Transverse colon (tissue), 4 donors: ENCODE data around the gene PTK7. TPM values are rescaled to one million over a fixed set of nuclear protein-coding genes. Genes with fewer than 3 reads are reported as not detected.

Source experiments
- DNase-seq: peaks from one replicate; pipeline ENCODE4 v3.0.0-alpha.2; 2019
- H3K27ac ChIP-seq, 4 donors: fragments of 200-600 bp; sonication (generic); 2 replicates each; pipeline ENCODE4 v1.5.1; 2016 to 2018; ENCODE audit warnings: inconsistent platforms in 4 of 4
- H3K27me3 ChIP-seq: fragments of 200-600 bp; sonication (generic); 2 replicates; pipeline ENCODE4 v1.5.1; 2017; ENCODE audit warnings: inconsistent platforms
- H3K36me3 ChIP-seq, 4 donors: fragments of 200-600 bp; sonication (generic); 2 replicates each; pipeline ENCODE4 v1.5.1; 2017 to 2019; ENCODE audit warnings: inconsistent platforms in 4 of 4
- H3K4me1 ChIP-seq, 4 donors: fragments of 200-600 bp; sonication (generic); 2 replicates each; pipeline ENCODE4 v1.5.1; 2017 to 2020; ENCODE audit warnings: inconsistent platforms in 4 of 4
- H3K4me3 ChIP-seq, 4 donors: fragments of 200-600 bp; sonication (generic); 1 replicate in 1 of 4; 2 replicates in 3 of 4; pipeline versions ENCODE4 v1.5.1 to v1.6.1; 2017 to 2019; ENCODE audit warnings: inconsistent platforms in 4 of 4
- H3K9me3 ChIP-seq, 2 donors: fragments of 200-600 bp; sonication (generic); 2 replicates each; pipeline ENCODE4 v1.5.1; 2017 to 2019; ENCODE audit warnings: inconsistent platforms in 2 of 2
- CTCF ChIP-seq, 5 experiments: fragments of 200-600 bp in 3 of 5; fragments of 450-650 bp in 2 of 5; sonication (generic) in 3 of 5; IDR thresholded peaks; 1 replicate in 2 of 5; 2 replicates in 3 of 5; pipeline ENCODE4 v1.5.1; 2016 to 2017; ENCODE audit warnings: antibody characterized with exemption in 5 of 5, inconsistent platforms in 3 of 5, mild to moderate bottlenecking in 2 of 5, moderate library complexity in 1 of 5
- EP300 ChIP-seq: sonication (generic); formaldehyde crosslinking; IDR thresholded peaks from one replicate; pipeline ENCODE4 v1.6.1; 2017; ENCODE audit warnings: antibody characterized with exemption, low read depth
- POLR2A ChIP-seq: fragments of 450-650 bp; IDR thresholded peaks from one replicate; pipeline ENCODE4 v1.6.1; 2016; ENCODE audit warnings: antibody characterized with exemption, mild to moderate bottlenecking, moderate library complexity
- POLR2AphosphoS5 ChIP-seq, 3 donors: sonication (generic); formaldehyde crosslinking; IDR thresholded peaks; one replicate each; pipeline ENCODE4 v1.6.1; 2016; ENCODE audit warnings: antibody characterized with exemption in 3 of 3
- WGBS, 2 donors: methylation state at CpG; one replicate each; pipeline ENCODE4 v1.1.5; 2018; ENCODE audit warnings: low coverage in 1 of 2; 5-methylcytosine and 5-hydroxymethylcytosine counted together
- in situ Hi-C, 4 donors: fragments of 200-750 bp; cut with MboI; loops; one replicate each; pipeline versions ENCODE4 v1.15.0 to v1.15.1; 2017; ENCODE audit warnings: low sequenced_read_pairs in 3 of 4, low pct_ligation_motif_present in 1 of 4, low pct_unique_long_range_greater_than_20kb in 1 of 4
- intact Hi-C: fragments of 100-400 bp; cut with DNase I; formaldehyde crosslinking; loops from one replicate; pipeline ENCODE4 v1.15.1; 2023; ENCODE audit warnings: low total_unique reads
- total RNA-seq, 4 donors: library from RNA; depleted of rRNA; stranded (reverse); fragments of >200 nt; gene quantifications; one replicate each; pipeline ENCODE4 v1.1.0, GENCODE V29; 2016

Gene PTK7
- total RNA-seq, 4 donors from 2014 or later: 2.2 to 34.6 (median 6.0) TPM

DNA sequence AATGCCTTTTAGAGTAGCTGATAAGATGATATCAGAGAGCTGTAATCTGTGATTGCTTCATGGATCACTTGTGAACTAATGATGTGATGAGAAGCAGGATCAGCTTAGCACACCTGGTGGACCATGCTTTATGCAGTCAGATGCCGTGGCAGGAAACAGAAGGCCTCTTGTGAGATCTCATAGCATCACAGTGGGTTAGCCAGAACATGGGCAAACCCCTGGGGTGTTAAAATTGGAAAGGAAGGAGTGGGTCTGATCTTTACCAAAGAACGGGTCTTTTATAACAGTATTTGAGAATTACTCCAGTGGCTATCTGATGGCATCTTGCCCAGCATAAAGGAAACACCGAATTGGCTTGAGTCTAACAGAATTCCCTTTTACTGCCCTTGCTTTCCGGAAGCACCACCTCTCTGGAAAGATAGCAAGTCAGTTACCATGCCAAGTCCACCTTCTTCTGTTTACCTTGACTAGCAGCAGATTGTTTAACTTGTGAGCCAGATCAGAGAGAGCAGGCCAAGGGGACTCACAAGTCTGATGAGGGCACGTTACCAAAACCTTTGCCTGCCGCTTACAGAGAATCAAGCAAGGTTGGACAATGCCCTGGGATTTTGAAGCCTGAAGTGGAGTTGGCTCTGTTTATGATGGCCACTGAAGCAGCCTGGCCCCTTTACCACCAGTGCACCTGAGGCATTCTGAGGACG, 74.1 kb downstream of the PTK7 start:
- no peaks in the 10 kb centered on the region for H3K36me3 ChIP-seq
- H3K27ac ChIP-seq: peak overlapping the region in 2 of 4 donors; percentile 21 to 33
- H3K27me3 ChIP-seq: no peaks in the 10 kb centered on the region
- H3K4me1 ChIP-seq: peaks cover 0 to 8% (median 0%) of the 10 kb centered on the region in 4 donors
- in situ Hi-C loops: loop anchor here in 1 of 4 donors (25.0 kb wide), 1 partner anchor 488 kb away; no protein-coding TSS in a partner anchor
- H3K4me3 ChIP-seq: no peak overlapping the region
- intact Hi-C loops: no loop called here
- no peak for TF ChIP-seq EP300
- TF ChIP-seq POLR2AphosphoS5 (IDR thresholded peaks at IDR 0.05): no peak
- H3K9me3 ChIP-seq: no peaks in the 10 kb centered on the region
- WGBS, 2 donors: 37 to 53% methylated on average over 2 to 7 of the region's 7 CpGs
- peak; percentile 21 for DNase-seq

GRCh38 chr6:43159599-43159998, 83.5 kb downstream of the PTK7 start:
- Histone ChIP-seq H3K4me1 (no peaks in the 10 kb centered on the region), H3K9me3 (no peaks in the 10 kb centered on the region), H3K36me3 (no peaks in the 10 kb centered on the region), H3K27ac (no peak overlapping the region), H3K27me3 (no peaks in the 10 kb centered on the region), H3K4me3 (no peak overlapping the region)
- no peak for DNase-seq
- whole genome bisulfite sequencing, 2 donors: 89 to 91% methylated on average over 2 to 11 of the region's 11 CpGs
- no peak for TF ChIP-seq POLR2AphosphoS5 (IDR thresholded peaks at IDR 0.05)
- TF ChIP-seq EP300: no peak
- TF ChIP-seq POLR2A: no peak
- TF ChIP-seq CTCF (IDR thresholded peaks at IDR 0.05): no peak
- intact Hi-C loops: no loop called here
- in situ Hi-C loops: loop anchor here in 1 of 4 donors (25.0 kb wide), 1 partner anchor 497 kb away; no protein-coding TSS in a partner anchor

GRCh38 chr6:43163899-43164298, 87.8 kb downstream of the PTK7 start:
- H3K27me3 ChIP-seq: no peaks in the 10 kb centered on the region
- in situ Hi-C loops: loop anchor here in 1 of 4 donors (25.0 kb wide), 1 partner anchor 502 kb away; no protein-coding TSS in a partner anchor
- TF ChIP-seq EP300 (no peak), CTCF (IDR thresholded peaks at IDR 0.05) (no peak), POLR2AphosphoS5 (IDR thresholded peaks at IDR 0.05) (no peak), POLR2A (no peak)
- H3K4me3 ChIP-seq: no peak overlapping the region
- intact Hi-C loops: no loop called here
- no peaks in the 10 kb centered on the region for H3K9me3 ChIP-seq
- no peaks in the 10 kb centered on the region for H3K36me3 ChIP-seq
- no peaks in the 10 kb centered on the region for H3K4me1 ChIP-seq
- no peak overlapping the region for H3K27ac ChIP-seq
- DNase-seq: no peak

- H3K4me3 ChIP-seq: peak overlapping the region; percentile 18 to 98 (median 94)
- peak overlapping the region; percentile 95 to 99 (median 97) for H3K27ac ChIP-seq
- 2% methylated on average over 18 of the region's 18 CpGs; no CpG with 5 or more reads in 1 of the 2 donors for WGBS, 2 donors
- in situ Hi-C loops (loop anchor here in 1 of 4 donors (25.0 kb wide), 1 partner anchor 508 kb away; no protein-coding TSS in a partner anchor), intact Hi-C loops (no loop called here)
- TF ChIP-seq POLR2A (no peak), CTCF (IDR thresholded peaks at IDR 0.05) (no peak), EP300 (no peak), POLR2AphosphoS5 (IDR thresholded peaks at IDR 0.05) (no peak)
- peak; percentile 81 for DNase-seq
- no peaks in the 10 kb centered on the region for H3K9me3 ChIP-seq
- peaks cover 14 to 31% (median 29%) of the 10 kb centered on the region in 4 donors for H3K4me1 ChIP-seq
- H3K36me3 ChIP-seq: no peaks in the 10 kb centered on the region
- H3K27me3 ChIP-seq: no peaks in the 10 kb centered on the region
Measured at GRCh38 chr6:43170417-43170930, 94.4 kb downstream of the PTK7 start.
